ENCODE measurements around the gene SAMD4A.
A peak's percentile ranks its signal among the peaks of the same experiment; 100 is the strongest.

DNA sequence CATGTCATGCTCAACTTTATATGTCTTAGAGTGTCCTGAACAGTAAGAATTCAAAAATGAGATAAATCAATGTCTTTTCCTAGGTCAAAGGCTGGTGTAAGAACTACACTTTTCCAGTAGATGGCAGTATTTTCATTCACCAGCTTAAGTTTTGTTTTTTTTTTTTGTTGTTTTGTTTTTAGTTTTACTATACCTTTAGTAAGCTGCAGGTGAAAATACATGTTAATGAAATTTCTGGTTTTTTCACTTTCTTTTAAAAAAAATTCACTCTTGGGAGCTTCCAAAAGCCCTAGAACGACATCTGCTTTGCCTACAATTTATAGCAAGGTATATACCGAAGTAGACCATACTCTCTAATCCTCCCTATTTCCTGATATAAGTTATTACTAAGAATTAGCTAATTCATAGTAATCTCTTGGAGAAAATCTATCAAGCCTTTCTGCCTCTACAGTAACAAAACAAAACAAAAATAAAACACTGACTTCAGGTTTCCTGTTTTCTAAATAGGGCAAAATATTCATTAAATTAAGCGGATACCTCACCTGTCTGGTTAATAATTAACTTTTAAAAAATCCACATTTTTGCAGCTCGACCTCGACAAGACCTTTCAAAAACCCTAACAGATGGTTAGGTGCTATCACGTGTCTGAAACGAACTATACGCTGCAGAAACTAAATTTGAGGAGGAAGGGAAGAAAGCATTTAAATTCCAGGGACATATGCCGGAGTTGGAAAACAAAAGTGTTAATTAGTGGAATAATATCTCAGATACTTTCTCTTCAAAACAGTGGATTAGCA lies 2.7 kb upstream of the SAMD4A start:
- TF ChIP-seq CTCF (IDR thresholded peaks at IDR 0.05; ENCODE audit: low read length), result peak; percentile 91
- no peak for TF ChIP-seq EZH2 (IDR thresholded peaks at IDR 0.05; ENCODE audit: borderline replicate concordance, low read length)

Data from OCI-LY1 (cell line).